GM18517 (cell line): ENCODE results near the gene DYNC1LI1.

Source experiments
- ATAC-seq: cut with Tn5 transposase; IDR thresholded peaks from one replicate; pipeline ENCODE4 v1.9.1; 2021; ENCODE audit warnings: mild to moderate bottlenecking, moderate library complexity; ENCODE audit not compliant: unreplicated experiment

DYNC1LI1 gene

DNA sequence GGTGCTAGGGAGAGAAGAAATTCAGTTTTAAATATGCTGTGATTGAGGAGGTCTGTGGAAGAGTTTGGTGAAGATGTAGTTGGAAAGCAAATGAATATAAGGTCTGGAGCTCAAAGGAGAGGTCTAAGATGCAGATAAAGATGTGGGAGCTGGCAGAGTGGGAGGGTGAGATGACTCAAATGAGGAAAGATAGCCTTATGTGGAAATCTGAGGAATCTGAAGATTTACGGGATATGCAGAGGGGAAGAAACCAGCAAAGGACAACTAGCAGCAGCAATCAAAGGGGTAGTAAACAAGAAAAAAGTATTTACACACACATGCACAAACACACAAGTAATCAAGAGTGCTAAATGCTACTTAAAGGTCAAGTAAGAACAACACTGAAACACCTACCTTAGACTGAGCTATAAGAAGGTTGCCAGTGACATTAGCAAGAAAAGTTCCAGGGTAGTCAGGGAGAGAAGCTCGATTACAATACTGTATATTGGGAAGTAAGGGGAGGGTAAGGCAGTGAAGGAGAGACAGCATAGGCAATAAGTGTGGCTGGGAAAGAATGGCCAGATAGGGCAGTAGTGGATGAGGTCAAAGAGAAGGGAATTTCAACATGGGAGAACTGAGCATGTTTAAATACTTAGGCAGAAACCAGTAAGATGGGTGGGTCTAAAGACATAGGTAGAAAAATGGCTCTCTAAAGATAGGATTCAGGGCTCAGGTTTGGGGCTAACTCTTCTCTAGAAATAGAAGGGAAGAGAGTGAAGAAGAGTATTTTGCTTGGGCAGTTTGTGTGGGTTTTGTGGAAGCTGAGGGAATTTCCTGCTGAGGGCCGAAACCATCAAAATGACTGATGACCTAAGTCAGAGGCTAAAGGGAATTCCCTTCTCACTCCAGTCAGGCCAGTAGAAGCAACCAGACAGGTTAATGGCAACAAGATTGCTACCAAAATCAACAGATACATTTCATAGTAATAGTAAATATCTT, 76.9 kb downstream of the DYNC1LI1 start:
- no peak for ATAC-seq

DNA sequence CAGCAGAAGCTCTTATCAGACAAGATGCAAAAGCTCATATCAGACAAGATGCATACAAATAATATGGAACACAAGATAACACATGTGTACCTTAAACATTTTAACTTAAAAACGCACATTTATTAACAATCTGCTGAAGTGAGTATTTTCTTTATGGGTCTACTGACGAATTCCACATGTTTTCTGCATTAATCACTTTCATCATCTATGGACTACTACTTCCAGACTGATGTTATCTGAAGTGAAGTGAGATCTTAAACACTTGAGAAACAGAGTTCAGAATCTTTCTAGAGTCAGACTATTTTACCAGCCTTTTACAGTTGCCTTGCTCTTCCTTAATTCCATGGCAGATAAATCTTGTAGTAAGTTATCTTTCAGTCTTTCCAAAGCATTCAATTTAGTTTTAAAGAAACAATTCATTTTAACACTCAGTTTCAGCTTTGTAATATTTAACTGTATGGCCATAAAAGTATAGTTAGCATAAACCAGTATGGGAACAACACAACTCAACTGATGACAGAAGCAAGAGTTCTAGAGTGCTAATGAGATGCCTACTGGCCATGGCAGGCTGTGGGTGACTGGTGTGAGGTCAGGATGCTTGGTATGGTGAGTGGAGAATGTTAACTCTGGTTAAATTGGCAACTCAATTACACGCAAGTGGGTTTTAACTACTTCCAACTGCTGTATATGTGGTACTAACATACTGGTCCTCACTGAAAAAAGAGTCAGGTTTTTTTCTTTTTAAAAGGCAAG, 77.8 kb downstream of the DYNC1LI1 start:
- ATAC-seq, result no peak

DNA sequence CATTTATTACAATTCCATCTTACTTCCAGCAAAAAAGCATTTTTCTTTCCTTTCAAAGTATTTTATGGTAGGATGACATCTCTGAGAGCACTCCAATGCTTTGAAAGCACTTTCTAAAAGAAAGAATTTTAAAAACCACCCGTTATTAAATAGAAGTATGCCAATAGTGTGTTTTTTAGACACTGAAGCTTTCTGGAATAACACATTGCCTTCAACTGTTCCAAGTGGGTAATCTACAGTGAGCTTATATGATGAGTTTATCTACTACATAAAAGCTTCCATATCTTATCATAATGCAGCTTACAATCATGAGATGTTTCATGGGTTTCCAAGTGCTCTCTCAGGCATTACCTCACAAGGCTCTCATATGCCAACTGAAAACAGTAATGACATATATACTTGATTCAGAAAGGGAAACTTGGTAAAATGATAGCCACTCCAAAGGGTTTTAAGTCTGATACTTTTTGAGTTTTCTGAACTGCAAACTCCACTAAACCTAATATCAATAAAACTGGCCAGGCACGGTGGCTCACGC, 82.1 kb downstream of the DYNC1LI1 start:
- no peak for ATAC-seq

DNA sequence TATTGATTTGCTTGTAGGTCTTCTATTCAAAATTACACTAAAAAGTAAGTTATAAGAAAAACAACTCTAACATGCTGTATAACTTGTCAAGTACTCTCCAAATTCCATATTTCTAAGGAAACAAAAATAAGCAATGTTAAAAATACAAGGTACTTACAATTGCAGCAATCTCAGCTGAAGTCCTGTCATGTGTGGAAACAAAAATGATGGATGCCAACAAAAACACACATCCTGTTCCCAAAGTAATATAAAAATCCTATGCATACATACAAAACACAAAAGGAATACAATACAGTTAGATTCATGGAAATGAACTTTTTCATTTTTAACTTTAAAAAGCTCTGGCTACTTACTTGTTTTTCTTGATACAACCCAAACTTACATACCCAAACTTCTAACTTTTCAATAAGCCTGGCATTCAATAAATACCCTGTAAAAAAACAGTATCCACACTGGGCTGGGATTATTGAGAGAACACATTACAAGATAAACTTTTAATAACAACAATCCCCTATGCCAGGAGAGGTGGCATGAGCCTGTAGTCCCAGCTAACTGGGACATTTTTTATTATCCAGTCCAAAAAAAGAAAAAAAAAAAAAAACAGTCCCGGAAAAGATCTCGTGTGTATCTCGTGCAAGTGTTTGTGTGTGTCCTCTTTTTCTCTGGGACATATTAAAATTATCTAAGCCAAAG, 82.7 kb downstream of the DYNC1LI1 start:
- ATAC-seq, result no peak

DNA sequence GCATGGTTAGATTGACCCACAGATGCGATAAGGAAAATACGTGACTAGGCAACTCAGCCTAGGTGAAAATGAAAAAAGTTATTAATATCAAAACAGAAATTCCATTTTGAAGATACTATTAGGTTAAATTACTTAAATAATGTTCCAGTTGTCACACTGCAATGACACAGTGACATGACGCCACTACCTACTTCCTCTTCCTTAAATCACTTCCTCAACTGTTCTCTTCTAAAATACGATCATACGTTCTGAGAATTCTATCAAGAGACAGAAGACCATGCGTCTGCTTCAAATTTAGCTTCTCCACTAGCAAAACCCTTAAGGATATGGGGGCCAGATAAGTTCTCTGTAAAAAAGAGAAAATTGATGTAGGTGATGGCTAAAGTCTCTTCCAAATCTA, 86.2 kb downstream of the DYNC1LI1 start:
- ATAC-seq, result no peak

DNA sequence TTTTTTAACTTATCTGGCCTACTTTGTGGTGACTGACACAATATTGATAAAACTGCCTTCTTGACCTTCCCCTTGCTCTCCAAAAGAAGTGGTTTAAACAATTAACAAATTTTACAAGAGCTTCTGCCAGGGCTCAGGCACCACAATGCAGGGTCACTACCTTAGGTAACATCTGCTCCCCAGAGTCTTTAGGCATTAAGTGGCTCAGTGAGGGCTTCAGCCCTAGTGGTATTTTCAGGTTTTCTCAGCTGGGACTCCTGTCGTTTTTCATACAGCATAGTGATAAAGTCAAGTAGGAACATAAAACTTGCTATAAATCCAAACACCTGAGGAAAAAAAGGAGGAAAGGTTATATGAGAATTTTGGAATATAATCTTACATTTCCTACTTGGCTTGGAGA, 86.9 kb downstream of the DYNC1LI1 start:
- no peak for ATAC-seq

DNA sequence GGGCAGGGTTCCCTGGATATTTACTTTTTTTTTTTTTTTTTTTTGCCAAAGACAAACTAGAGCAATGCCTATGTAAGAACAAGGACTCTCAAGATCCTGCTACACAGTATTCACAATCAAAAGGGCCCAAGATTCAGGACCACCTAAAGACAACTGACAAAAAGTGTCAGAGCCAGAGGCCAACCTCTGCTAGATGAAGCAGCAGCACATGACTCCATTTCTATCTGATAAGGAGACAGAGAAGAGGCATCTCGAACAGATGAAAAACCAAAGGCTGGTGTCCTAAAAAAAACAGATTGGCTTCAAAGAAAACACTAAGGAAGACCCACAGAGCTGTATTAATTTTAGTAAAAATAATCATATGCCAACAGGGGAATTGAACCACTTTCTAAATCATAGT, 88.0 kb downstream of the DYNC1LI1 start:
- ATAC-seq, result no peak

DNA sequence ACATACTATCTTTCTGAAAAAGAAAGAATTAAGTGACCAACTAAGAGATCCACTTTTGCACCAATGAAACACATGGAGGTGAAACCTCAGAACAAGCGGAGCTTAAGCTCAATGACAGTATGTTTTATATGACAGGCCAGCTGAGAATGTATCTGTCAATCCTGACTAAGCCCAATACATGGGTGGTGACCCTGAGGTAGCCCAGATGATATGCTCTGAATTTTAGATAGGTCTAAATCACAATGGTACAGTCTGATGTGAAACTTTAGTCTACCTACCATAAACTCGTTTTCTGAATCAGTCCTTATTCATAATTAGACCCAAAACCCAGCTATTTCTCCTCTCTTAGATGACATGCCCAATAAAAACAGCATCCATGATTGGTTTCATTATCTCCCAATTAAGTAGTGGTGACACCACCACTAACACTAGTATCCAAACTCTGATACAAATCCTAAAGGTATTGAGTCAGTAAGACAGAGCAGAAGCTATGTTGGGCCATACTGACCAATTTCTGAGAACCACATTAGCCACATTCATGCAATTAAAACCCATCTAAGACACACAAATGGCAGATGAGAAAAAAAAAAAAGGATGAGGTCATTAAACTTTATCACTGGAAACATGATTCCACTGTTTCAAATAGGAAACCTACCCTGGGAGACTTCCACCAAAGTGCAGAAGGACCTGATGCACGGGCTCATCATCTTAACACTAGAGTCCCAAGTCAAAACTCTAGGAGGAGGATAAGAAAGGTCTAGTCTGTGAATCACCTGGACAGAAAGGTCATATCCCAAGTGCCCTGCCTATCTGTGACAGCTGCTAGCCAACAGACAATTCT, 88.6 kb downstream of the DYNC1LI1 start:
- ATAC-seq, result no peak

DNA sequence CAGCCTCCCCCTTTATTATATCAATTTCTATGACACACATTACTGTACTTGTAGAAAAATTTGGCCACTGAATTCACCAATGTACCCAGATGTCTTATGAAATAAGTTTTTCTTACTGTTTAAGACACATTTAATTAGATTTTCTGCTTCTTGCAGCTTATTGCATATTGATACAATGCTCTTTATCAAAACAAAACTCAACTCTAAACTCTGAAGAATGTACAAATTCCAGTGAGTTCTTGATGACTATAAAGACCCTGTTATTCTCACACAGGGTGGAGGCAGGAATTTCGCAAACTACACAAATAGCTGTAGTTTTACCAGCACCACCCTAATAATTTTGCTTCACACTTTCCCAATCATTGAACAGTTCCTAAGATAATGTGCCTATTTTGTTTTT, 90.1 kb downstream of the DYNC1LI1 start:
- ATAC-seq, result no peak
